ENCODE results near the gene SMIM36.
"Not testable (repeated sequence)": the region's sequence is repeated elsewhere in the genome, so short reads cannot be mapped to it uniquely, and the experiment has no call there.

GRCh38 chr17:55404197-55404596 lies 107.1 kb downstream of the SMIM36 start:
- TF ChIP-seq CTCF (IDR thresholded peaks at IDR 0.05 in 4 of 5, conservative IDR thresholded peaks at IDR 0.05 in 1 of 5); POLR2A (IDR thresholded peaks at IDR 0.05): not testable (repeated sequence)
